ENCODE measurements around the gene IPCEF1. TPM values are rescaled to one million over a fixed set of nuclear protein-coding genes. Genes with fewer than 3 reads are reported as not detected.

The IPCEF1 gene
- total RNA-seq, 4 donors from 2014 or later = 0.37 to 8.7 (median 3.8) TPM

DNA sequence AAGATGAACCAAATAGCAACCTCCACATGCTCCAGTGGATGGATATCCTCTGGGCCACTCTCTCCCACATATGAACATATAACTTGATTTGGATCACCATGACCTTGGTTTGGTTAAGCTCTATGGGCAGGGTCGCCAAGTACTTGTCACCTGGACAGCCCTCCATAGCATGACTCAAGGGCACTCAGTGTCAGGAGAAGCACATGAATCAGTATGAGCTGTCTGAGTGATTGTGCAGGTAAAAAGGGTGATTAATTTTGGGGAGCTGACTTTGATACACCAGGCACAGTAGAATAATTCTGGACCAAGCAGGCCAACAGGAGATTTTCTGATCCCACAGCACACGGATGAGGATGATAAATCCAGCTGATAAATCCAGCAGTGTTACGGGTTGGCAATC is 243.2 kb downstream of the IPCEF1 start:
- DNase-seq = no peak
- no peaks in the 10 kb centered on the region for H3K36me3 ChIP-seq
- H3K9me3 ChIP-seq = no peaks in the 10 kb centered on the region
- in situ Hi-C loops (cut with MboI; ENCODE audit: low pct_ligation_motif_present in 1 of 4, low pct_unique_long_range_greater_than_20kb in 1 of 4, low sequenced_read_pairs in 3 of 4) (no loop called here), intact Hi-C loops (cut with DNase I; ENCODE audit: low total_unique reads) (no loop called here)
- WGBS, 2 donors (ENCODE audit: low coverage in 1 of 2) = 90% methylated on average over 3 of the region's 3 CpGs; no CpG with 5 or more reads in 1 of the 2 donors
- no peak overlapping the region for H3K27ac ChIP-seq
- no peaks in the 10 kb centered on the region for H3K27me3 ChIP-seq
- H3K4me1 ChIP-seq = no peaks in the 10 kb centered on the region
- no peak overlapping the region for H3K4me3 ChIP-seq
- TF ChIP-seq CTCF (IDR thresholded peaks at IDR 0.05) (no peak), EP300 (IDR thresholded peaks at IDR 0.05; ENCODE audit: low read depth) (no peak), POLR2A (IDR thresholded peaks at IDR 0.05) (no peak), POLR2AphosphoS5 (IDR thresholded peaks at IDR 0.05) (no peak)

DNA sequence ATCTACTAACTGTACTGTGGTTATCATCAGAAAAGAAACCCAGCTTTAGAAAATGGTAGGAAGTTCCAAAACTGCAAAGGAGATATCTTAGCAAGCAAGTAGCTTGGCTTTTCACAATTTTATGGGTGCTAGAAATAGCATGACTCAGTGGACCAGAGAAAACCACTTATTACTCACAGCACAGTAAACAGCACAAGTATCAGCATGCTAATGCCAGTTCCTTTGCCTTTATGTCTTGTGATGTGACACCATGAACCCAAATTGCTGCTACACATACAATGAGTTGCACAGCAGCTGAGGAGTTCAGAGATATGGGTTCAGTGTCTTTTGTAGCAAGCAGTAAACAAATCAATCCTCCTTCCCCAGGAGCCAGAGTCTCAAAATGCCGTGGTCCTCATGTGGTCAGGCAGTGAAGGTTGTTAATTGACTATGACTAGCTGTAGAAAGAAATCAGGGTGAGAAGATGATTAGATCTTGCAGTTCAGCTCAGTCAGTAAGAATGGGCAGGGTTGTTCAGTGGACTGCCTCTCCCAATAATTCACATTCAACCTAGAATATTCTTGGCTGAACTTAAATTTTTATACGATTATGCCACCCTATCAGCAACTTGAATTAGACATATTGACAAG is 244.3 kb downstream of the IPCEF1 start:
- Histone ChIP-seq H3K27me3 (no peaks in the 10 kb centered on the region), H3K36me3 (no peaks in the 10 kb centered on the region), H3K4me1 (no peaks in the 10 kb centered on the region), H3K27ac (no peak overlapping the region), H3K9me3 (no peaks in the 10 kb centered on the region), H3K4me3 (no peak overlapping the region)
- no peak for DNase-seq
- intact Hi-C loops (cut with DNase I; ENCODE audit: low total_unique reads) (no loop called here), in situ Hi-C loops (cut with MboI; ENCODE audit: low pct_ligation_motif_present in 1 of 4, low pct_unique_long_range_greater_than_20kb in 1 of 4, low sequenced_read_pairs in 3 of 4) (no loop called here)
- WGBS, 2 donors (ENCODE audit: low coverage in 1 of 2) = 80 to 100% methylated on average over 1 to 2 of the region's 2 CpGs
- TF ChIP-seq CTCF (IDR thresholded peaks at IDR 0.05) = no peak
- no peak for TF ChIP-seq POLR2A (IDR thresholded peaks at IDR 0.05)
- no peak for TF ChIP-seq EP300 (IDR thresholded peaks at IDR 0.05; ENCODE audit: low read depth)
- TF ChIP-seq POLR2AphosphoS5 (IDR thresholded peaks at IDR 0.05) = no peak

DNA sequence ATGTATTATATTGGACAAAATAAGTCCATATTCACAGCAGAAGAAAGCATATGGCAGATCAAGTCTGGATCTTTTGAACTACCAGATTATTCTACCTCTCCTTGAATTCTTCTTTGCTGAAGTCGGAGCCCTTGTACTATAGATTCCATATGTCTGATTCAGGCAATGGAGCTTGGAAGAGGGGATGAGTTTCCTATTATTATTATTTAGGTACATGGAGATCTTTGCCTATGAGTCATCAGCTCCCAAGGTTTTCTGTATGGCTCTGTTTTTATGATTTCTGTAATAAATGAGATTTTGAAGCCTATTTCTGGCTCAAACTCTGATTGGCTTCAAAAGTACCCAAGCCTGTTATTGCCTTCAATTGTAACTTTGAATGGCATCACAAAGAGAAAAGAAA is 245.6 kb downstream of the IPCEF1 start:
- intact Hi-C loops (cut with DNase I; ENCODE audit: low total_unique reads) = no loop called here

DNA sequence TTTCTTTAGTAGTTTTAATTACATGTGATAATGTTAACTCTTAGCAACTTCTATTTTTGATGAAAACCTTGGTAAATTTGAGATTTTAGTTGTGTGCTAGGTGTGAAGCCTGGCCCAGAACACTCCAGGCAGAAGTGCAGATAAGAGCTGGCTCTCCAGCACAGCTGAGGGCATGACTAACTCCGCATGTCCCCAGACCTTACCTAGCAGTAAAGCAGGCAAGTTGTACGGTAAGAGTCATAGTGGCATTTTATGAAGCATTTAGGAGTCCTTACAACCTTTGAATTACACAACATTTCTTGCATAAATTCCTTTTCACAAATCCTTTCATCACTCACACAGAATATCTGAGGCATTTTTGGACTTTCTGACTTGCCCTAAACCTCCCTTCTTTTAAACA is 250.4 kb downstream of the IPCEF1 start:
- no peaks in the 10 kb centered on the region for H3K36me3 ChIP-seq
- DNase-seq = no peak
- no peak overlapping the region for H3K27ac ChIP-seq
- H3K9me3 ChIP-seq = no peaks in the 10 kb centered on the region
- H3K27me3 ChIP-seq = no peaks in the 10 kb centered on the region
- intact Hi-C loops (cut with DNase I; ENCODE audit: low total_unique reads) = no loop called here
- no peaks in the 10 kb centered on the region for H3K4me1 ChIP-seq
- 75 to 100% methylated on average over 2 of the region's 2 CpGs for WGBS, 2 donors (ENCODE audit: low coverage in 1 of 2)
- no peak for TF ChIP-seq POLR2A (IDR thresholded peaks at IDR 0.05)
- no peak for TF ChIP-seq CTCF (IDR thresholded peaks at IDR 0.05)
- no peak for TF ChIP-seq POLR2AphosphoS5 (IDR thresholded peaks at IDR 0.05)
- TF ChIP-seq EP300 (IDR thresholded peaks at IDR 0.05; ENCODE audit: low read depth) = no peak
- H3K4me3 ChIP-seq = no peak overlapping the region
- in situ Hi-C loops (cut with MboI; ENCODE audit: low pct_ligation_motif_present in 1 of 4, low pct_unique_long_range_greater_than_20kb in 1 of 4, low sequenced_read_pairs in 3 of 4) = no loop called here

More for the DNA sequence above, 245.6 kb downstream of the IPCEF1 start:
- in situ Hi-C loops (cut with MboI; ENCODE audit: low pct_ligation_motif_present in 1 of 4, low pct_unique_long_range_greater_than_20kb in 1 of 4, low sequenced_read_pairs in 3 of 4) = no loop called here
- TF ChIP-seq EP300 (IDR thresholded peaks at IDR 0.05; ENCODE audit: low read depth) (no peak), POLR2AphosphoS5 (IDR thresholded peaks at IDR 0.05) (no peak), CTCF (IDR thresholded peaks at IDR 0.05) (no peak), POLR2A (IDR thresholded peaks at IDR 0.05) (no peak)
- 90 to 93% methylated on average over 1 of the region's 1 CpG for WGBS, 2 donors (ENCODE audit: low coverage in 1 of 2)
- Histone ChIP-seq H3K4me3 (no peak overlapping the region), H3K4me1 (no peaks in the 10 kb centered on the region), H3K27me3 (no peaks in the 10 kb centered on the region), H3K36me3 (no peaks in the 10 kb centered on the region), H3K27ac (no peak overlapping the region), H3K9me3 (no peaks in the 10 kb centered on the region)
- no peak for DNase-seq

Other genes with a start within 250 kb of the IPCEF1 start
- gene CNKSR3, start 153.9 kb upstream of the IPCEF1 start, total RNA-seq = 10 to 100 TPM in 3 of 4 donors, 1 to 10 TPM in 1; 4.0 to 27.3 (median 16.9) TPM

Measured in transverse colon (tissue), 4 donors.